B cell (primary cell): ENCODE data around the gene GNRHR.

Experiments
- EZH2 ChIP-seq: IDR thresholded peaks from 2 replicates; pipeline ENCODE4 v1.6.1; 2012; ENCODE audit warnings: borderline replicate concordance, low read depth, mild to moderate bottlenecking, moderate library complexity, low read length; ENCODE audit not compliant: insufficient read depth, poor library complexity, severe bottlenecking
- TF ChIP-seq, protein P1 (sequence below): fragments of 200-600 bp; IDR thresholded peaks from one replicate; pipeline ENCODE4 v1.8.0; 2022; ENCODE audit warnings: antibody characterized with exemption, mild to moderate bottlenecking

DNA sequence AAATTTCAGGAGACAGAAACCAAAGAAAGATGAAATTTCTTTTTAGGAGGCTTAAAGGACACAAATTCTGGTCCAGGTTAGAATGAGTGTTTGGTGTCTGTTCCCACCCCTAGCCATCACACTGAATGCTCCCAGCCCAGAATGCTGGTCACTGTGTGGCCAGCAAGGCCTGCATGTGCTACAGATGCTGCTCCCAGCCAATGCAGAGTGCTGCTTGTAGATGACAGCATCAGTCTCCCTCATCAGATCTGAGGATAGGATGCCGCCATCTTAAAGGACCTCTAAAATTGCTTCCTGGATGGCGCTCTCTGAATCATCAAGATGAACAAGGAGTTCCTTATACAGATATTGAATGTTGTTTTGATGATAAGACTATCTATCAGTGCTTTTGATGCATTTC lies 35.3 kb downstream of the GNRHR start:
- TF ChIP-seq, protein P1, sequence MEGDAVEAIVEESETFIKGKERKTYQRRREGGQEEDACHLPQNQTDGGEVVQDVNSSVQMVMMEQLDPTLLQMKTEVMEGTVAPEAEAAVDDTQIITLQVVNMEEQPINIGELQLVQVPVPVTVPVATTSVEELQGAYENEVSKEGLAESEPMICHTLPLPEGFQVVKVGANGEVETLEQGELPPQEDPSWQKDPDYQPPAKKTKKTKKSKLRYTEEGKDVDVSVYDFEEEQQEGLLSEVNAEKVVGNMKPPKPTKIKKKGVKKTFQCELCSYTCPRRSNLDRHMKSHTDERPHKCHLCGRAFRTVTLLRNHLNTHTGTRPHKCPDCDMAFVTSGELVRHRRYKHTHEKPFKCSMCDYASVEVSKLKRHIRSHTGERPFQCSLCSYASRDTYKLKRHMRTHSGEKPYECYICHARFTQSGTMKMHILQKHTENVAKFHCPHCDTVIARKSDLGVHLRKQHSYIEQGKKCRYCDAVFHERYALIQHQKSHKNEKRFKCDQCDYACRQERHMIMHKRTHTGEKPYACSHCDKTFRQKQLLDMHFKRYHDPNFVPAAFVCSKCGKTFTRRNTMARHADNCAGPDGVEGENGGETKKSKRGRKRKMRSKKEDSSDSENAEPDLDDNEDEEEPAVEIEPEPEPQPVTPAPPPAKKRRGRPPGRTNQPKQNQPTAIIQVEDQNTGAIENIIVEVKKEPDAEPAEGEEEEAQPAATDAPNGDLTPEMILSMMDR, result no peak
- no peak for TF ChIP-seq EZH2
